Measurements from ENCODE around the gene GABPB1.

Gene GABPB1

DNA sequence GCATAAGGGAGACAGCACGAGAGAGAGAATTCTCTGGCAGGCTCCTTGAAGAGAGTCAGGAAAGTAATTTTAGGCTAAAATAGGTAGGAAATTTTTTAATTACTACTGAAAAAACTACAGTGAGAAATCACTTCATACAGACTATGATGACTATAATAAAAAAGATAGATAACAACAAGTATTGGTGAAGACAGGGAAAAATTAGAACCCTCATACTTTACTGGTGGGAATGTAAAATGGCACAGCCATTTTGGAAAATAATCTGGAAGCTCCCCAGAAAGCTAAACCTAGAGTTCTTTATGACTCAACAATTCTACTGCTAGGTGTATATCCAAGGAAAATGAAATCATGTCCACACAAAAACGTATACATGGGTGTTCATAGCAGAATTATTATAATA is 87.4 kb downstream of the GABPB1 start:
- TF ChIP-seq CTCF (IDR thresholded peaks at IDR 0.05), result no peak

DNA sequence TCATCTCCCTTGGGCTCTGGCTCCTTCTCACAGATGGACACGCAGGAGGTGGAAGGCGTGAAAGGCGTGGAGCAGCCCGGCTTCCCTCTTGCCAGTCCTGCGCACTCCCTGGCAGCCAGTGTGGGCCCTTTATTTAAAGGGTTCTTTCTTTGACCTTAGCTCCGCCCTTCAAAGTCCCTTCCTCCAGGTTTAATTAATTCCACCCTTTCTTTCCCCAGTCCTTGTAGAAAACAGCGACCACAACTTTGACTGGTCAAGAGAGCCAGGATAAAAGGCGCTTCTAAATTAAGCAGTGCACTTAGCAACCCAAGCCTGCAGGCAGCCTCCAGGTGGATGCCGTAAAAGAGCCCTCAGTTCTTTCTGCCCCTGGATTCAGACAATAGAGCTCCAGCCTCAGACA is 89.4 kb downstream of the GABPB1 start, which contains the start of gene HDC:
HDC (minus strand) TSS at position 107 of the 400 bp plus-strand sequence; CDS start at position 4, 103 bp downstream.
- TF ChIP-seq CTCF (IDR thresholded peaks at IDR 0.05), result no peak

GRCh38 chr15:50262533-50262932 is 92.5 kb downstream of the GABPB1 start:
- TF ChIP-seq CTCF (IDR thresholded peaks at IDR 0.05), result no peak

GRCh38 chr15:50261981-50262380 is 93.0 kb downstream of the GABPB1 start:
- TF ChIP-seq CTCF (IDR thresholded peaks at IDR 0.05), result no peak

DNA sequence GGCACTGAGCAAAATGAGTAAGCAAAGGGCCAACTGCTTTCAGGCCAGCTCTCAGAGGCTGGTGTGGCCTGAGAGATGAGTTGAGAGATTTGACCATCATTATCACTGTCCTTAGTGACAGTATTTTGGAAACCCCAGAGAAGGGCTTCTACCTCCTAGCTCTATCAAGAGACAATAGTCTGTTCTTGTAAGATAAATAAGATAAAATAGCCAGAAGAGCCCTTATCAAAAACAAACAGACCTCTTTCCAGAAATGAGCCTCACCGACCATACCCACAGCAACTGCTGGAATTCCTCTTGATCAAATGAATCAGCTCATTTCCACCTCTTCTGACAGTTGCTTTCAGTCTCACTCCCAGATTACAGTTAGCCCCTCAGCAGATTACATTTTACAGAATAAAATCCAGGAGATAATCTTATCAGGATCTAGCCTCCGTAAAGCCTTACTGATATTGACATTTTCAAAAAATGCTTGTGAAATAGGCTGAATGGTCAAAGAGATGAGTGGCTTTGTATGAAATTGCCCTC is 94.0 kb downstream of the GABPB1 start:
- no peak for TF ChIP-seq CTCF (IDR thresholded peaks at IDR 0.05)

GRCh38 chr15:50259276-50259675 is 95.7 kb downstream of the GABPB1 start:
- no peak for TF ChIP-seq CTCF (IDR thresholded peaks at IDR 0.05)

GRCh38 chr15:50257924-50258323 is 97.1 kb downstream of the GABPB1 start:
- TF ChIP-seq CTCF (IDR thresholded peaks at IDR 0.05), result no peak

GRCh38 chr15:50257332-50257731 is 97.7 kb downstream of the GABPB1 start:
- TF ChIP-seq CTCF (IDR thresholded peaks at IDR 0.05), result no peak

Data from LNCAP (cell line).